ENCODE results near the gene P2RY14. TPM values are rescaled to one million over a fixed set of nuclear protein-coding genes. Genes with fewer than 3 reads are reported as not detected.
"Not testable (repeated sequence)": the region's sequence is repeated elsewhere in the genome, so short reads cannot be mapped to it uniquely, and the experiment has no call there.

Gene P2RY14
- total RNA-seq, 4 donors from 2014 or later, result 2.2 to 12.8 (median 6.4) TPM

DNA sequence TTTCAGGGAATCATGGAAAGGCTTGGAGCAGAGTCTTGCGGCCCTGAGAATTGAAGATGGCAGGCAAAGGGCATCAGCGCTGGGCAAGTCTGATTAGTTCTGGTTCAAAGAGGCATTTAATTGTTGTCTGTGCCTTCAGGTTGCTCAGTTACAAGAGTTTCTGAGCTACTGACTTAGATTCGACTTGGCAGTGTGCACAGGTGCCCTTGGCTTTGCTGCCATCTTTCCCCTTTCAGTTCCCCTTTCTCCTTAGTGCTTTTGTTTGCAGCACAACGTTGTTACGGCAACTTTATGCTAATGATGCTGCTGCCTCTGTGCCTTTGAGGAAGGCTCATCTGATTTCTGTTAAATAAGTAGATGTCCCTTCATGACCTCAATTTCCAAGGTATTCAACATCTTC, 12.5 kb downstream of the P2RY14 start:
- TF ChIP-seq, protein P1, sequence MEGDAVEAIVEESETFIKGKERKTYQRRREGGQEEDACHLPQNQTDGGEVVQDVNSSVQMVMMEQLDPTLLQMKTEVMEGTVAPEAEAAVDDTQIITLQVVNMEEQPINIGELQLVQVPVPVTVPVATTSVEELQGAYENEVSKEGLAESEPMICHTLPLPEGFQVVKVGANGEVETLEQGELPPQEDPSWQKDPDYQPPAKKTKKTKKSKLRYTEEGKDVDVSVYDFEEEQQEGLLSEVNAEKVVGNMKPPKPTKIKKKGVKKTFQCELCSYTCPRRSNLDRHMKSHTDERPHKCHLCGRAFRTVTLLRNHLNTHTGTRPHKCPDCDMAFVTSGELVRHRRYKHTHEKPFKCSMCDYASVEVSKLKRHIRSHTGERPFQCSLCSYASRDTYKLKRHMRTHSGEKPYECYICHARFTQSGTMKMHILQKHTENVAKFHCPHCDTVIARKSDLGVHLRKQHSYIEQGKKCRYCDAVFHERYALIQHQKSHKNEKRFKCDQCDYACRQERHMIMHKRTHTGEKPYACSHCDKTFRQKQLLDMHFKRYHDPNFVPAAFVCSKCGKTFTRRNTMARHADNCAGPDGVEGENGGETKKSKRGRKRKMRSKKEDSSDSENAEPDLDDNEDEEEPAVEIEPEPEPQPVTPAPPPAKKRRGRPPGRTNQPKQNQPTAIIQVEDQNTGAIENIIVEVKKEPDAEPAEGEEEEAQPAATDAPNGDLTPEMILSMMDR (IDR thresholded peaks at IDR 0.05), result no peak
- ATAC-seq (ENCODE audit: low FRiP score) (no peak), DNase-seq (ENCODE audit: low spot score) (no peak)

DNA sequence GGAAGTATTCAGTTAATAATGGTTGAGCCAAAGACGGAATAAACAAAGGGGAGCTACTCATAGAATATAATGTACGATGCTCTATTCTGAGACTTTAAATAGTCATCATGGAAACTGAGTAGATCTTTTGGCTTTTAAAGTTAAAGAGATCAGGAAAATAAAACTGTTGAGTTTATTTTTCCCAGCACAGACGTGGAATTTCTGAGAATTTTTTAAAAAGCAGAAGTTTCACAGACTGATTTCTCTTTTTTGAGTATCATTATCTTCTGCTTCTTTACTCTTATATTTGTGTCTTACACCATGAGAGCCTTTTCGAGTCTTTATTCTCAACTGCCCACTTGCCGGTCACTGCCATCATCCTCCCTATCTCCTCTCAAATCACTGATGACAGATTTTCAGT, 13.2 kb downstream of the P2RY14 start:
- TF ChIP-seq, protein P1 (IDR thresholded peaks at IDR 0.05), result no peak
- DNase-seq (ENCODE audit: low spot score) (no peak), ATAC-seq (ENCODE audit: low FRiP score) (no peak)

- DNase-seq (ENCODE audit: low spot score), result no peak
- ATAC-seq (ENCODE audit: low FRiP score), result no peak
- TF ChIP-seq, protein P1 (IDR thresholded peaks at IDR 0.05), result no peak
These were observed 13.7 kb downstream of the P2RY14 start for GRCh38 chr3:151264605-151265004.

DNA sequence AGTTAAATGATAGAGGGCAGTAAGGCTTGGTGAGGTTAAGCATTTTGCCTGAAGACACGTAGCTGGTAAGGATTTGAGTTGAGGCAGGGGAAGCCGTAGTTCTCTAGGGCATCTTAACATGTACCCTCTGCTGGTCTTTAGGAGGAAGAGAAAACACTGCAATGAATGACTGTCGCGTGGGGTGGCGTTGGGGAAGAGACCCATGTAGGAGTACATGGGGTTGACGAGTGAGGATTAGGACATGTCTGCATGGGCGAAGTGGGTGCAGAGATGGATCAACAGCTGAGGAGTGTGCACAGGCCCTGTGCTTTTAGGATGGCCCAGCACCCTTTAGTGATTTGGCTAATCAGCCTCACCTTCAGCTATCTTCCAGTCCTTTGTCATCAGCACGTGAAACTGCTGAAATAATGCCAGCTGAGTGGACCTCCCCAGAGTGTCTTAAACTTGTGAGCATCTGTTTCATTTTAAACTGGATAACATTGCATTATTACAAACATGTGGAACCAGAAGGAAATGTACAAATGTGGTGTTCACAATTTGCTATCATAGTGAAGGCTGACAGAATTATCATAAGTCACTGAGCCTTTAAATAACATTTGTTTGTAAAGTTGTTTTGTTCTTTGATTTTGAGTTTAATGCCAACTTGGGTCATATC, 15.3 kb downstream of the P2RY14 start:
- no peak for DNase-seq (ENCODE audit: low spot score)
- ATAC-seq (ENCODE audit: low FRiP score), result no peak
- TF ChIP-seq, protein P1 (IDR thresholded peaks at IDR 0.05), result no peak

DNA sequence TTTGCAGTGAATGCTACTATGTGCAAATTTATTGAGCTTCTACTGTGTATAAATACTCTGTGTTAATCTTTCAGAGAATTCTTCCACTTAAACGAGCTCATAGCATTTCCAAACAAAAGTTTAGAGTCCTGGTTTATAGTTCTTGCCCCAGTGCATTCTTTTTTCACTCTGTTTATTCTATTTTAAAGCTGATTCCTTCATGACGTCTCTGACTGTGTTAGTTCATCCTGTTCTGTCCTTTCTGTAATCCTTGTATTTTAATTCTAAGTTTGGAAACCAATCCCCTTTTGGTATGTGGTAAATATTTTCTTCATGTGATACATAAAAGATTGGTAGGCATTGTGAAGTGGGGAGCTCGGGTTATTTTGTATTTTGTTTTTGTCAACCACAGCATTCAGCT, 18.7 kb downstream of the P2RY14 start:
- DNase-seq (ENCODE audit: low spot score) (no peak), ATAC-seq (ENCODE audit: low FRiP score) (no peak)
- TF ChIP-seq, protein P1 (IDR thresholded peaks at IDR 0.05), result no peak

GRCh38 chr3:151256749-151257148, 21.6 kb downstream of the P2RY14 start:
- DNase-seq (ENCODE audit: low spot score) (no peak), ATAC-seq (ENCODE audit: low FRiP score) (no peak)
- TF ChIP-seq, protein P1 (IDR thresholded peaks at IDR 0.05), result no peak

GRCh38 chr3:151248772-151249337, 29.5 kb downstream of the P2RY14 start:
- TF ChIP-seq, protein P1 (IDR thresholded peaks at IDR 0.05), result no peak
- no peak for ATAC-seq (ENCODE audit: low FRiP score)
- DNase-seq (ENCODE audit: low spot score), result no peak

GRCh38 chr3:151242006-151242405, 36.3 kb downstream of the P2RY14 start:
- ATAC-seq (ENCODE audit: low FRiP score), result not testable (repeated sequence)

More at GRCh38 chr3:151242006-151242405, 36.3 kb downstream of the P2RY14 start:
- not testable (repeated sequence) for DNase-seq (ENCODE audit: low spot score)

All from omental fat pad (tissue), 4 donors.